ENCODE results near the gene HACL1.

GRCh38 chr3:15629860-15630597, 28.7 kb upstream of the HACL1 start:
- TF ChIP-seq, protein P1, sequence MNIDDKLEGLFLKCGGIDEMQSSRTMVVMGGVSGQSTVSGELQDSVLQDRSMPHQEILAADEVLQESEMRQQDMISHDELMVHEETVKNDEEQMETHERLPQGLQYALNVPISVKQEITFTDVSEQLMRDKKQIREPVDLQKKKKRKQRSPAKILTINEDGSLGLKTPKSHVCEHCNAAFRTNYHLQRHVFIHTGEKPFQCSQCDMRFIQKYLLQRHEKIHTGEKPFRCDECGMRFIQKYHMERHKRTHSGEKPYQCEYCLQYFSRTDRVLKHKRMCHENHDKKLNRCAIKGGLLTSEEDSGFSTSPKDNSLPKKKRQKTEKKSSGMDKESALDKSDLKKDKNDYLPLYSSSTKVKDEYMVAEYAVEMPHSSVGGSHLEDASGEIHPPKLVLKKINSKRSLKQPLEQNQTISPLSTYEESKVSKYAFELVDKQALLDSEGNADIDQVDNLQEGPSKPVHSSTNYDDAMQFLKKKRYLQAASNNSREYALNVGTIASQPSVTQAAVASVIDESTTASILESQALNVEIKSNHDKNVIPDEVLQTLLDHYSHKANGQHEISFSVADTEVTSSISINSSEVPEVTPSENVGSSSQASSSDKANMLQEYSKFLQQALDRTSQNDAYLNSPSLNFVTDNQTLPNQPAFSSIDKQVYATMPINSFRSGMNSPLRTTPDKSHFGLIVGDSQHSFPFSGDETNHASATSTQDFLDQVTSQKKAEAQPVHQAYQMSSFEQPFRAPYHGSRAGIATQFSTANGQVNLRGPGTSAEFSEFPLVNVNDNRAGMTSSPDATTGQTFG (tag by site-specific recombination; IDR thresholded peaks at IDR 0.05; ENCODE audit: borderline replicate concordance), result no peak
- no peak for TF ChIP-seq ZNF629 (tag by site-specific recombination; IDR thresholded peaks at IDR 0.05)
- no peak for TF ChIP-seq ZFP37 (tag by site-specific recombination; IDR thresholded peaks at IDR 0.05)
- TF ChIP-seq INSM2 (tag by site-specific recombination; IDR thresholded peaks at IDR 0.05), result no peak

All from HEK293 (cell line).